Measurements from ENCODE around the gene ST7. TPM values are rescaled to one million over a fixed set of nuclear protein-coding genes. Genes with fewer than 3 reads are reported as not detected.

The ST7 gene
- total RNA-seq, 1 donor from 2014 or later: 39.3 TPM

- no peak overlapping the region for H3K27ac Mint-ChIP-seq (ENCODE audit: unreplicated experiment)
Measured at GRCh38 chr7:117229350-117229749, 276.0 kb downstream of the ST7 start.

DNA sequence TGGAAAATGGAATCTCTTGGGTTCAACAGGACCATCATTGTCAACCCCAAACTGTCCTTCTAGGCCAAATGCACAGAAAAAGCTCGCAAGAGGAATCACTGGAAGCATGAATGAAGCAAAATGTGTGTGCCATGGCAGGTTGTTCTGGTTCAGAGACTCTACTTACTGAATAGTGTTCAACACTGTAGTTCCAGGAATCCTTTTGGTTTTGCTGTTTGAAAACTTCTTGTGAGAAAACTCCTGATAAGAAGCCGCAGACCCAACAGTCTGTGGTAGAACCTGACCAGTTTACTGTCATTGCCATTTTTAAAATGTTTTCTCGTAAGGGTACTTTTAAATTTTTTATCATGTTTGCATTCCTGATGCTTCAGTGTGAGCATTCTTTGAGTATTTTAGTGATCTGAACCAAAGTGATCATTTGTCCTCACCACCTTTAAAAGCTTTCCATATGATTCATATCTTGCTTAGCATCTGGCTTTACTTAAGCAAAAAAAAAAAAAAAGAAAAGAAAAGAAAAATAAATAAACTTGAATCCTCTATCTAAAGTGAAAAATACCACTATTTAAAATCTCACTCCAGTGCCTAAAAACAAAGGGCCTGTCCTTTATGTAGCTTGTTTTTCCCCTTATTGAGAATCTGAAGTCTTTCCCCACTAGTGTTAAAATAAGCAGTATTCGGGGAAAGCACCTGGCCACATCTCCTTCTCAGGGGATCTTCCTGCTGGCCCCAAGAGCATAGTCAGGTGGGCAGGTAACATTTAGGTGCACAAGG lies 277.2 kb downstream of the ST7 start:
- TF ChIP-seq EZH2 (IDR thresholded peaks at IDR 0.05; ENCODE audit: insufficient read depth, low read length) (no peak), CTCF (IDR thresholded peaks at IDR 0.05; ENCODE audit: insufficient read depth, low read depth, low read length) (no peak)
- Mint-ChIP-seq H3K4me1 (ENCODE audit: low read depth, unreplicated experiment) (peaks cover 11% of the 10 kb centered on the region), H3K27me3 (ENCODE audit: low read depth, unreplicated experiment) (no peaks in the 10 kb centered on the region), H3K36me3 (ENCODE audit: low read depth, unreplicated experiment) (peaks cover 12% of the 10 kb centered on the region), H3K27ac (ENCODE audit: unreplicated experiment) (no peak overlapping the region), H3K4me3 (ENCODE audit: unreplicated experiment) (no peak overlapping the region), H3K9me3 (ENCODE audit: unreplicated experiment) (peaks cover 7% of the 10 kb centered on the region)
- Histone ChIP-seq H4K20me1 (ENCODE audit: insufficient read depth, low read length) (no peaks in the 10 kb centered on the region), H3K9me3 (ENCODE audit: insufficient read depth, low read depth, low read length) (no peaks in the 10 kb centered on the region), H3K4me2 (ENCODE audit: low read length) (peak overlapping the region; percentile 58), H3K4me1 (ENCODE audit: insufficient read depth, low read length) (peaks cover 19% of the 10 kb centered on the region), H3K9ac (ENCODE audit: low read length) (peak overlapping the region; percentile 59), H3K27ac (ENCODE audit: low read depth, low read length) (peak overlapping the region; percentile 84), H3K36me3 (ENCODE audit: insufficient read depth, low read length) (no peaks in the 10 kb centered on the region), H2AFZ (ENCODE audit: low read depth, low read length) (no peak overlapping the region), H3K79me2 (ENCODE audit: insufficient read depth, low read length) (no peaks in the 10 kb centered on the region), H3K27me3 (ENCODE audit: insufficient read depth, low read length) (no peaks in the 10 kb centered on the region), H3K4me3 (ENCODE audit: insufficient read depth, low read depth, low read length) (no peak overlapping the region)
- FAIRE-seq (no peak), DNase-seq (ENCODE audit: low read depth) (peak; percentile 99)

More at GRCh38 chr7:117229350-117229749, 276.0 kb downstream of the ST7 start:
- no peak for FAIRE-seq
- H3K27me3 Mint-ChIP-seq (ENCODE audit: low read depth, unreplicated experiment): no peaks in the 10 kb centered on the region
- DNase-seq (ENCODE audit: low read depth): peak; percentile 76
- peaks cover 5% of the 10 kb centered on the region for H3K9me3 Mint-ChIP-seq (ENCODE audit: unreplicated experiment)
- Histone ChIP-seq H3K4me3 (ENCODE audit: insufficient read depth, low read depth, low read length) (no peak overlapping the region), H3K4me1 (ENCODE audit: insufficient read depth, low read length) (peaks cover 19% of the 10 kb centered on the region), H3K9ac (ENCODE audit: low read length) (no peak overlapping the region), H3K79me2 (ENCODE audit: insufficient read depth, low read length) (no peaks in the 10 kb centered on the region), H3K27ac (ENCODE audit: low read depth, low read length) (no peak overlapping the region), H2AFZ (ENCODE audit: low read depth, low read length) (no peak overlapping the region), H3K27me3 (ENCODE audit: insufficient read depth, low read length) (no peaks in the 10 kb centered on the region), H3K4me2 (ENCODE audit: low read length) (no peak overlapping the region), H3K36me3 (ENCODE audit: insufficient read depth, low read length) (no peaks in the 10 kb centered on the region), H3K9me3 (ENCODE audit: insufficient read depth, low read depth, low read length) (no peaks in the 10 kb centered on the region), H4K20me1 (ENCODE audit: insufficient read depth, low read length) (no peaks in the 10 kb centered on the region)
- TF ChIP-seq CTCF (IDR thresholded peaks at IDR 0.05; ENCODE audit: insufficient read depth, low read depth, low read length) (no peak), EZH2 (IDR thresholded peaks at IDR 0.05; ENCODE audit: insufficient read depth, low read length) (no peak)
- H3K36me3 Mint-ChIP-seq (ENCODE audit: low read depth, unreplicated experiment): peaks cover 12% of the 10 kb centered on the region
- no peak overlapping the region for H3K4me3 Mint-ChIP-seq (ENCODE audit: unreplicated experiment)
- peaks cover 11% of the 10 kb centered on the region for H3K4me1 Mint-ChIP-seq (ENCODE audit: low read depth, unreplicated experiment)

GRCh38 chr7:117231047-117231359 lies 277.7 kb downstream of the ST7 start:
- no peak overlapping the region for H3K27ac Mint-ChIP-seq (ENCODE audit: unreplicated experiment)
- Histone ChIP-seq H2AFZ (ENCODE audit: low read depth, low read length) (no peak overlapping the region), H3K9me3 (ENCODE audit: insufficient read depth, low read depth, low read length) (no peaks in the 10 kb centered on the region), H3K27me3 (ENCODE audit: insufficient read depth, low read length) (no peaks in the 10 kb centered on the region), H3K9ac (ENCODE audit: low read length) (peak overlapping the region; percentile 41), H3K36me3 (ENCODE audit: insufficient read depth, low read length) (no peaks in the 10 kb centered on the region), H3K4me2 (ENCODE audit: low read length) (peak overlapping the region; percentile 48), H3K4me3 (ENCODE audit: insufficient read depth, low read depth, low read length) (no peak overlapping the region), H3K4me1 (ENCODE audit: insufficient read depth, low read length) (peaks cover 19% of the 10 kb centered on the region), H3K27ac (ENCODE audit: low read depth, low read length) (peak overlapping the region; percentile 62), H4K20me1 (ENCODE audit: insufficient read depth, low read length) (no peaks in the 10 kb centered on the region), H3K79me2 (ENCODE audit: insufficient read depth, low read length) (no peaks in the 10 kb centered on the region)
- peaks cover 8% of the 10 kb centered on the region for H3K9me3 Mint-ChIP-seq (ENCODE audit: unreplicated experiment)
- FAIRE-seq: no peak
- peaks cover 11% of the 10 kb centered on the region for H3K4me1 Mint-ChIP-seq (ENCODE audit: low read depth, unreplicated experiment)
- peaks cover 12% of the 10 kb centered on the region for H3K36me3 Mint-ChIP-seq (ENCODE audit: low read depth, unreplicated experiment)
- DNase-seq (ENCODE audit: low read depth): no peak
- no peak overlapping the region for H3K4me3 Mint-ChIP-seq (ENCODE audit: unreplicated experiment)
- H3K27me3 Mint-ChIP-seq (ENCODE audit: low read depth, unreplicated experiment): no peaks in the 10 kb centered on the region
- TF ChIP-seq CTCF (IDR thresholded peaks at IDR 0.05; ENCODE audit: insufficient read depth, low read depth, low read length): no peak
- TF ChIP-seq EZH2 (IDR thresholded peaks at IDR 0.05; ENCODE audit: insufficient read depth, low read length): no peak
